NCI-H1417 treated with DMSO at 0.1 percent for 48 hours (cell line): ENCODE data around the gene MYO1H.
A peak's percentile ranks its signal among the peaks of the same experiment; 100 is the strongest.
"Not testable (repeated sequence)": the region's sequence is repeated elsewhere in the genome, so short reads cannot be mapped to it uniquely, and the experiment has no call there.

Source experiments
- DNase-seq: peaks from one replicate; lab custom pipeline; 2025; lab: John Stamatoyannopoulos, UW

MYO1H gene

GRCh38 chr12:109346920-109347319 lies 780 bp upstream of the MYO1H start:
- DNase-seq: no peak

- DNase-seq: no peak
Measured at GRCh38 chr12:109352184-109352583, 4.5 kb downstream of the MYO1H start.

- peak; percentile 39 for DNase-seq
Measured at GRCh38 chr12:109356577-109356976, 8.9 kb downstream of the MYO1H start.

GRCh38 chr12:109357032-109357431 lies 9.3 kb downstream of the MYO1H start:
- no peak for DNase-seq

DNA sequence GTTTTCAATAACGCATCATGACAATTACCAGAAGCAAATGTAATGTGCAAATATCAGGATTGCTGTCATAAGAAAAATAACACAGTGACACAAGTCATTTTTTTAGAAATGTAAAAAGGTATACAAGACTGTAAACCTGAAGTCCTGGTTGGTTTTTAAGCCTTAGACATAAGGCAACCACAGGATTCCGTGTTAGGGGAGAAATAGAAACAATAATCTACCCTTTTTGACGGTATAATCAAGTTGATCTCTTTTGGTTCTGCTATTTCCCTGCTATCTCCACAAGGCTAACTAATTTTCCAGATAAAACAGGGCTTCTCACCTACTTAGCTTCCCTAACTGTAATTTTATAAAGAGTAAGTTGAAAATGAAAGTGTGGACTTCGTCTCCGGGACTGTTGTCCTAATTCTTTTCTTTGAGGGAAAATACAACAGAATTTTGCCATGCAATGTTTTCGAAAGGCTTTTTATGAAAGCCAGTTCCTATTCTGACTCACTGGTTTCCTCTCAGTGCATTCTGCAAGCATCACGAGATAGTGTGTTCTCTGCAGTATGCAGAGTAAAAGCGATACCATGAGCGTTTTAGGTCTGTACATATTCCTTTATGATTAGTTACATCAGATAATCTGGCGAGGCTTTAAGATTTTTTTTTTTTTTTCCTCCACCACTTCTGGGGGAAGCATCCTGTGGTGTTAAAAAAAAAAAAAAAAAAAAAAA lies 10.6 kb downstream of the MYO1H start:
- DNase-seq: no peak

DNA sequence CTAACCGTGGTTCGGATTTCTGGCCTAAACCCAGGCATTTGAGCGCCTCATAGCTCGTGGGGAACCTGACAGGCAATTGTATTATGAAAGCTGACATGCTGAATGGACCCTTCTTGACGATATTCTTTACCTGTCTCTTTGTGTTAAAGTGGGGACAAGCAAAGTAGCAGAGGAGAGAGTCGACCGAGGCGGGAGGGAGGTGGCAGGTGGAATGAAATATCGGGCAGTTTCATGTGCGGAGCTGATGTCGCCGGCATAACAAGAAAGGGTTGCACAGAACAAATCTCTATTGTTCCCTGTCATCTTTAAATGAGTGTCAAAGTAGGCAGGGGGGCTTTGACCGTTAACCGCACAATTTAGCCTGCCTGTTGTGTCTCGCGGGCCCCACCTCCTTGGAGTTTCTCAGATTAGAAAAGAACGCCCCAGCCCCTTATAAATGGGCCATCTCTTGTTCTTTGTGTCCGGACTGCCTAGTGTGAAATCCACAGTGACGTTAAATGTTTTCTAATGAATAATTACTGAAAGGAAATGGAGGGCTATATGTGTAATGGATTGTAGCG lies 11.5 kb downstream of the MYO1H start:
- DNase-seq: no peak

GRCh38 chr12:109369831-109370230 lies 22.1 kb downstream of the MYO1H start:
- no peak for DNase-seq

DNA sequence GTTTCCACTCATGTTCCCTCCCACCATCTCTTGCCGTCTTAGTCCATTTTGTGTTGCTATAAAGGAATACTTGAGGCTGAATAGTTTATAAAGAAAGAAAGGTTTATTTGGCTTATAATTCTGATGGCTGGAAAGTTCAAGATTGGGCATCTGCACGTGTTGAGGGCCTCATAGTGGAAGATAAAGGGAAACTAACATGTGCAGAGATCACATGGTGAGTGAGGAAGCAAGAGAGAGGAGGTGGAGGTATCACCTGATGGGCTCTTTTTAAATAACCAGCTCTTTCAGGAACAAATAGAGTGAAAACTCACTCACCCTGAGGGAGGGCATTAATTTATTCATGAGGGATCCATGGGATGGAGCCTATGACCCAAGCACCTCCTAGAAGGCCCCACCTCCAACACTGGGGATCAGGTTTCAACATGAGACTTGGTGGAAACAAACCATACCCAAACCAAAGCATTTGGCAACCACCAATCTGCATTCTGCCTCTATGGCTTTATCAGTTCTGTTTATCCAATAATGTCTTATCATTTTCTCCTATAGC lies 29.5 kb downstream of the MYO1H start:
- no peak for DNase-seq

GRCh38 chr12:109378569-109378968 lies 30.9 kb downstream of the MYO1H start:
- DNase-seq: no peak

DNA sequence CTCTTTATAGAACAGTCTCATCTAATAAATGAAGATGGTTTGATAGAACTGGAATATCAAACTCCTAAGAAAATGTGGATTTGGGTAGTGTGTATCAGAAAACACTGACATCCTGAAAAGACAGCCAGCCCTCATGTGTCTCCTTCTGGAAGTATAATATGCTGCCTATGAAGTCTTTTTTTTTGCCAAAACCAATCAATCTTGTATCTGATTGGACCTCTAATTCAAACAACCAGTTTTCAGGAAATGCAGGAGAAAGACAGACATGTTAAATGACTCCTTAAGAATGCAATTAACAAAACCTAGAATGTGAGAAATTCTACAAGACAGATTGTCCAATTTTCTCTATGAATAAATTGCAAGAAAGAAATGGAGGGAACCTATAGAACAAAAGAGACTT lies 34.3 kb downstream of the MYO1H start:
- DNase-seq: no peak

DNA sequence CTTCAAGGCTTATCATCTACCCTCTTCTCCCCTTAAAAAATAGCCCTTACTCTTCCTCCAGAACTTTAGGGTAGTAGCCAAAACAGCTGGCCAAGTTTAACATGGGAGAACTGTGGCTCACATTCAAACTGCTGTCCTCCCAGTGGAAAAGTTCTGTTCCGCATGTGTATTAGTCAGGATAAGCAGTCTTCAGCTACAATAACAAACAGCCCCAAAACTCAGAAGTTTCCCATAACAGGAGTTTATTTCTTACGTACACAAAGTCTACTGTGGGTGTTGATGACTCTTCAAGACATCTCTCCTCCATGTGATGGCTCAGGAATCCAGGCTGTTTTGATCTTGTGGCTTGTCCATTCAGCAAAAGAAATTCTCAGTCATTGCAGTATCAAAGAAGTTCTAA lies 35.5 kb downstream of the MYO1H start:
- DNase-seq: no peak

GRCh38 chr12:109385339-109386058 lies 37.8 kb downstream of the MYO1H start:
- DNase-seq: peak; percentile 49

DNA sequence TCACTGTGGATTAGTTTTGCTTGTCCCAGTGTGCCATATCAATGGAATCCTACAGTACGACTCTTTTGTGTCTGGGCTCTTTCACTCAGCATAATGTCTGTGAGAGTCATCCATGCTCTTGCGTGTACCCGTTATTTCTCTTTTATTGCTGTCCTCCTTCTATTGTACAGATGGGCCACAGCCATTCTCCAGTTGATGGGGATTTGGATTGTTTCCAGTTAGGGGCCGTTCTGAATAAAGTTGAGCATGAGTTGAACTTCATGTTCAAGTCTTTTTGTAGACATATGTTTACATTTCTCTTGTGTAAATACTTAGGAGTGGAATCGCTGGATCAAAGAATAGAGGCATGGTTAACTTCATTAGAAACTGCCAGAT lies 38.3 kb downstream of the MYO1H start:
- DNase-seq: no peak

DNA sequence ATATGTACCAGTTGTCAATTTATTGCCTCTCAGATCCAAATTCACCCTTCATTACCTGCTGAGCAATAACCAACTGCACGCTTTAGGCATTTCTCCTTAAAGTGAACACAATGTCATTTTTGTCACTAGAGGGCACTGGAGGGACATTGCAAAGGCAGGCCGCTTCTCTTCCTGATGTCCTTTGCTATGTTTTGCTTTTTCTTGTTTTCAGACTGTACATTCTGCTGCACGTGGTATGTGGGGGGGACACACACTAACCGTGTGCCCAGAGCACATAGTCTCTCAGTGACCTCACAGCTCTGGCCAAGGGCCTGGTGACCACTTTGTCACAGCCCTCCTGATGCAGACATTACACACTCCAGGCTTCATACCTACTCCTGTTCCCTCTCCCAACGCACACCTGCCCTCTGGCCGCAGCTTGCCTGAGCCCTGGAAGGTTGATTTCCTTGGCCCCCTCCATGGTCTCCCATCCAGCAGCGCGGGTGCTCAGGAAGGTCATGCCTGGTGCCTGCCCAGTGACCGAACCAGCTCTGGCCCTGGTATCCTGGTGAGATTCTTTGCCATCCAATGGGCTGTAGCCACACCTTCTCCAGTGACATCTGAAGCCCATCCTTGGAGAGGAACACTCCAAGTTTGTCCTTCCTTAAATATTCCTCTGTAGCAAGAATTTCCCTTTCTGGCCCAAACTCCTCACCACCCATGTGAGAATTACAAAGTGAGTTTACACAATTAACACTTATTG lies 39.9 kb downstream of the MYO1H start:
- DNase-seq: no peak

- DNase-seq: no peak
Measured at GRCh38 chr12:109388167-109388563, 40.5 kb downstream of the MYO1H start.

DNA sequence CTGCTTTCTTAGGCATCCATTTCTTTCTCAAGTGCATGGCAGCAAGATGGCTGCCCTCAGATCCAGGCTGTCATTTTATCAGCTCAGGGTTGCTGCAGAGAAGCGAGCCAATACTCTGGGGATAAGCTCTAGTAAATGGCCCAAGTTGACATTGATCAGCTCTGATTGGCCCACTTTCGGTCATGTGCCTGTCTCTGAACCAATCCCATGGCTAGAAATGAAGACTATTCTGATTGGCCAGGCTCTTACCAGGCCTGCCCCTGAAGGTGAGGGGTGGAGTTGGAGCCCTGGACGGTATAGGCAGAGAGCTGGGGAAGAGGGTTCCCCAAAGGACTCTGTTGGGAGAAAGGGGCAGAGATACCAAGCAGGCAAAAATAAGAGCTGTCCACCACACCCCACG lies 41.4 kb downstream of the MYO1H start:
- DNase-seq: no peak

DNA sequence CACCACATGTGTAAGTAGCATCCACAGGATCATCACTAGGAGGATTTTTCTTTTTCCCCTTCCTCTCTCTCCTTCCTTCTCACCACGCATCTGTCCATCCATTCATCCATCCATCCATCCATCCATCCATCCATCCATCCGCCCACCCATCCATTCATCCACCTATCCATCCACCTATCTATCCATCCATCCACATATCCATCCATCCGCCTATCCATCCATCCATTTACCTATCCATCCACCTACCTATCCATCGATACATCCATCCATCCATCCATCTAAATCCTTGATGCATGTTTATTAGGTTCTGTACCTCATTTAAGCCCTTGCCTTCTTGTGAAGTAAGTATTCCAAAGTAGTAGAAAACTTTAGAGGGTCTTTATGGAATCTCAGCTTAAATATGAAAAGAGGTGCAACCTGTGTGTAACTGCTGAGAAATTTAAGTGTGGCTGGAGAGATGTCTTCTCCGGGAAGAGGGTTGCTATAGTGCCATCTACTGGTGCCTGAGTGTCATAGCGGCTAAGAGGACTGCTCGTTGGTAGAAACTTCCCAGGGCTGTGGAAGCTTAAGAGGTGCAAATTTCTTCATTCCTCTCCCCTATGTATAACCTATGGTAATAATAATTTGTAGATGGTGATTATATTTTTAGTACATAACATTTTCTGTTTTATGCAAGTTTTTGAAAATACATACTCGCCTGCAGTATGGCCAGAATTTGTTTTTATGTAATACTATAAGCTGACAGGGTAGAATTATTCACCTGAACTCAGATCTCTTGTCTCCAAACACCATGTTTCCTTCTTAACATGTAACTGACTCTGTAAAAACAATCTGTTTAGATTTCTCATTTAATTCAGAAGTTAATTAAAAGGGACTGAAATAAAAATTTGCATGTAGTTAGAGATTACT lies 46.0 kb downstream of the MYO1H start:
- peak; percentile 70 for DNase-seq

- DNase-seq: no peak
Measured at GRCh38 chr12:109394891-109395290, 47.2 kb downstream of the MYO1H start.

DNA sequence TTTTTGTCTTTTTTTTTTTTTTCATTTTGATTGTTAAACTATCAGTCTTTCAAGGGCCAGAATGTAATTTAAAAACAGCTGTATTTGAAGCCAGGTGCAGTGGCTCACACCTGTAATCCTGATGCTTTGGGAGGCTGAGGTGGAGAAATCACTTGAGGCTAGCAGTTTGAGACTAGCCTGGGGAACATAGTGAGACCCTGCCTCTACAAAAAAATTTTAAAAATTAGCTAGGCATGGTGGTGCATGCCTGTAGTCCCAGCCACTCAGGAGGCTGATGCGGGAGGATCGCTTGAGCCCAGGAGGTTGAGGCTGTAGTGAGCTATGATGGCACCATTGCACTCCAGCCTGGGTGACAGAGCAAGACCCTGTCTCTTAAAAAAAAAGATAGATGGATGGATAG lies 57.1 kb downstream of the MYO1H start:
- not testable (repeated sequence) for DNase-seq

GRCh38 chr12:109406147-109406546 lies 58.4 kb downstream of the MYO1H start:
- not testable (repeated sequence) for DNase-seq

- DNase-seq: no peak
Measured at GRCh38 chr12:109418848-109419480, 71.3 kb downstream of the MYO1H start.
